ENCODE results near the gene FYN.

DNA sequence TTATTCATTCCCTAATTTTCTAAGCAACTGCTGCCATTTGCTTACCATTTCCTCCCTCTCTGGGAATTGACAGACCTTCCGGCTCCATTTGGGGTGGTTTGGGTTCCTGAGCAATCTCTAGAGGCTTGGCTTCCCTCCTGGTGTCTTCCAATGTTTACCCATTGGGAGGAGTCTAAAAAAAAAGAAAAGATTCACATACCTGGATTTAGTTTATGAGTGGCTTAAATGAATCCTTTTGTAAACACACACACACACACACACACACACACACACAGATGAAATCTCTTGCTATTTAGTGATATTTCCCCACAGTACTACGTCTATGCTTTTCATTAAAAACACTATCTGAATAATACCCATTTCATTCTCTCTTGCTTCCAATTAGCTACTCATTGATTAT is 219.3 kb downstream of the FYN start:
- TF ChIP-seq CTCF (IDR thresholded peaks at IDR 0.05) (no peak), POLR2A (IDR thresholded peaks at IDR 0.05) (no peak)
